Mesendoderm (in vitro differentiated cells): ENCODE measurements around the gene DENND2D.

ENCODE experiments used
- DNase-seq: peaks from one replicate; pipeline ENCODE4 v3.0.0; 2013
- H2AK5ac ChIP-seq: 2 replicates; pipeline ENCODE4 v1.6.1; 2013; ENCODE audit warnings: low read length, inconsistent platforms
- H2BK120ac ChIP-seq: 2 replicates; pipeline ENCODE4 v1.6.1; 2013; ENCODE audit warnings: low read depth, mild to moderate bottlenecking, low read length, moderate library complexity, mixed read lengths
- H2BK15ac ChIP-seq: replicated peaks from 2 replicates; pipeline ENCODE4 v1.6.1; 2013; ENCODE audit warnings: low read depth, mild to moderate bottlenecking, moderate library complexity
- H2BK5ac ChIP-seq: 2 replicates; pipeline ENCODE4 v1.6.1; 2013; ENCODE audit warnings: low read length, inconsistent platforms
- H3K18ac ChIP-seq: 2 replicates; pipeline ENCODE4 v1.6.1; 2013; ENCODE audit warnings: mild to moderate bottlenecking, low read length, mixed read lengths
- H3K23ac ChIP-seq: one replicate; pipeline ENCODE4 v1.6.1; 2013; ENCODE audit warnings: low read length
- H3K27ac ChIP-seq: 2 replicates; pipeline ENCODE4 v1.5.1; 2013; ENCODE audit warnings: low read depth, mild to moderate bottlenecking, inconsistent platforms, low read length, moderate library complexity
- H3K27me3 ChIP-seq: 2 replicates; pipeline ENCODE4 v1.6.1; 2013; ENCODE audit warnings: low read length, control low read depth, mild to moderate bottlenecking, inconsistent platforms; ENCODE audit not compliant: insufficient read depth, poor library complexity
- H3K36me3 ChIP-seq: 2 replicates; pipeline ENCODE4 v1.6.1; 2013; ENCODE audit warnings: low read length, inconsistent platforms; ENCODE audit not compliant: control insufficient read depth, insufficient read depth
- H3K4ac ChIP-seq: one replicate; pipeline ENCODE4 v1.6.1; 2013; ENCODE audit warnings: low read depth, mild to moderate bottlenecking, low read length, moderate library complexity
- H3K4me1 ChIP-seq: 2 replicates; pipeline ENCODE4 v1.6.1; 2013; ENCODE audit warnings: low read depth, low read length, inconsistent platforms; ENCODE audit not compliant: control insufficient read depth
- H3K4me2 ChIP-seq: 2 replicates; pipeline ENCODE4 v1.6.1; 2013; ENCODE audit warnings: low read length
- H3K4me3 ChIP-seq: 2 replicates; pipeline ENCODE4 v1.5.1; 2013; ENCODE audit warnings: mild to moderate bottlenecking, low read length
- H3K56ac ChIP-seq: one replicate; pipeline ENCODE4 v1.6.1; 2013; ENCODE audit warnings: low read length
- H3K79me1 ChIP-seq: 2 replicates; pipeline ENCODE4 v1.6.1; 2013; ENCODE audit warnings: low read length, inconsistent platforms
- H3K79me2 ChIP-seq: 2 replicates; pipeline ENCODE4 v1.6.1; 2013; ENCODE audit warnings: mild to moderate bottlenecking, low read length; ENCODE audit not compliant: control insufficient read depth, insufficient read depth
- H3K9ac ChIP-seq: 2 replicates; pipeline ENCODE4 v1.6.1; 2013; ENCODE audit warnings: low read length, inconsistent platforms
- H4K5ac ChIP-seq: one replicate; pipeline ENCODE4 v1.6.1; 2013; ENCODE audit warnings: low read length
- H4K8ac ChIP-seq: one replicate; pipeline ENCODE4 v1.6.1; 2013; ENCODE audit warnings: low read depth, mild to moderate bottlenecking, control low read depth, low read length, moderate library complexity
- WGBS: extraction: QIAGEN DNeasy Blood & Tissue Kit; methylation state at CpG from one replicate; pipeline ENCODE4 v1.1.7; 2013; ENCODE audit warnings: low lambda C conversion rate, missing lambda C conversion rate; ENCODE audit not compliant: insufficient coverage; ENCODE audit errors: extremely low coverage; 5-methylcytosine and 5-hydroxymethylcytosine counted together

The DENND2D gene

GRCh38 chr1:111157431-111157830, 43.0 kb downstream of the DENND2D start:
- Histone ChIP-seq H4K5ac (no peak overlapping the region), H3K18ac (no peak overlapping the region), H3K4ac (no peak overlapping the region), H2AK5ac (no peak overlapping the region), H3K4me1 (no peaks in the 10 kb centered on the region), H3K79me2 (peaks cover 8% of the 10 kb centered on the region), H3K27ac (no peak overlapping the region), H3K56ac (no peak overlapping the region), H3K9ac (no peak overlapping the region), H3K79me1 (no peaks in the 10 kb centered on the region), H3K23ac (no peak overlapping the region), H2BK120ac (no peak overlapping the region), H3K4me3 (no peak overlapping the region), H2BK5ac (no peak overlapping the region), H3K36me3 (no peaks in the 10 kb centered on the region), H3K4me2 (no peak overlapping the region), H4K8ac (no peak overlapping the region), H2BK15ac (no peak overlapping the region), H3K27me3 (no peaks in the 10 kb centered on the region)
- no peak for DNase-seq
- WGBS = no CpG with 5 or more reads among the region's 2 CpGs

- no peak overlapping the region for H4K5ac ChIP-seq
- no peak overlapping the region for H3K56ac ChIP-seq
- DNase-seq = no peak
- no peak overlapping the region for H2BK5ac ChIP-seq
- no peak overlapping the region for H4K8ac ChIP-seq
- H3K36me3 ChIP-seq = no peaks in the 10 kb centered on the region
- no peaks in the 10 kb centered on the region for H3K79me1 ChIP-seq
- H3K27ac ChIP-seq = no peak overlapping the region
- no peak overlapping the region for H2AK5ac ChIP-seq
- no CpG with 5 or more reads among the region's 5 CpGs for WGBS
- no peak overlapping the region for H3K4me3 ChIP-seq
- H2BK15ac ChIP-seq = no peak overlapping the region
- no peak overlapping the region for H3K4me2 ChIP-seq
- H3K27me3 ChIP-seq = no peaks in the 10 kb centered on the region
- no peak overlapping the region for H2BK120ac ChIP-seq
- no peak overlapping the region for H3K23ac ChIP-seq
- no peak overlapping the region for H3K4ac ChIP-seq
- peaks cover 8% of the 10 kb centered on the region for H3K79me2 ChIP-seq
- no peaks in the 10 kb centered on the region for H3K4me1 ChIP-seq
- no peak overlapping the region for H3K18ac ChIP-seq
- no peak overlapping the region for H3K9ac ChIP-seq
Measured at GRCh38 chr1:111154021-111154999, 46.1 kb downstream of the DENND2D start.

- Histone ChIP-seq H3K56ac (no peak overlapping the region), H3K9ac (no peak overlapping the region), H2BK5ac (no peak overlapping the region), H3K27ac (no peak overlapping the region), H4K5ac (no peak overlapping the region), H3K79me1 (peaks cover 3% of the 10 kb centered on the region), H3K4me3 (no peak overlapping the region), H3K36me3 (no peaks in the 10 kb centered on the region), H3K23ac (no peak overlapping the region), H3K18ac (no peak overlapping the region), H4K8ac (no peak overlapping the region), H3K4ac (no peak overlapping the region), H3K4me2 (no peak overlapping the region), H2BK120ac (no peak overlapping the region), H3K79me2 (peaks cover 10% of the 10 kb centered on the region), H2BK15ac (no peak overlapping the region), H2AK5ac (no peak overlapping the region), H3K4me1 (no peaks in the 10 kb centered on the region), H3K27me3 (no peaks in the 10 kb centered on the region)
- no CpG with 5 or more reads among the region's 3 CpGs for WGBS
- no peak for DNase-seq
Measured at GRCh38 chr1:111151838-111152237, 48.6 kb downstream of the DENND2D start.

GRCh38 chr1:111148376-111148881, 52.0 kb downstream of the DENND2D start:
- Histone ChIP-seq H3K4me3 (no peak overlapping the region), H2BK120ac (no peak overlapping the region), H3K4me2 (no peak overlapping the region), H3K4ac (no peak overlapping the region), H3K56ac (no peak overlapping the region), H3K27ac (no peak overlapping the region), H3K79me1 (peaks cover 10% of the 10 kb centered on the region), H2AK5ac (no peak overlapping the region), H4K5ac (no peak overlapping the region), H3K27me3 (no peaks in the 10 kb centered on the region), H3K79me2 (peaks cover 18% of the 10 kb centered on the region), H3K23ac (no peak overlapping the region), H3K4me1 (no peaks in the 10 kb centered on the region), H4K8ac (no peak overlapping the region), H2BK5ac (no peak overlapping the region), H3K18ac (no peak overlapping the region), H3K9ac (no peak overlapping the region), H3K36me3 (no peaks in the 10 kb centered on the region), H2BK15ac (no peak overlapping the region)
- DNase-seq = no peak
- no CpG with 5 or more reads among the region's 2 CpGs for WGBS

GRCh38 chr1:111147948-111148347, 52.5 kb downstream of the DENND2D start:
- Histone ChIP-seq H3K27ac (no peak overlapping the region), H4K5ac (no peak overlapping the region), H3K36me3 (no peaks in the 10 kb centered on the region), H2AK5ac (no peak overlapping the region), H3K4me1 (no peaks in the 10 kb centered on the region), H2BK5ac (no peak overlapping the region), H4K8ac (no peak overlapping the region), H3K23ac (peak overlapping the region; percentile 75), H3K27me3 (no peaks in the 10 kb centered on the region), H3K4me2 (no peak overlapping the region), H3K4ac (no peak overlapping the region), H3K79me2 (peaks cover 21% of the 10 kb centered on the region), H3K4me3 (no peak overlapping the region), H3K79me1 (peaks cover 13% of the 10 kb centered on the region), H3K9ac (no peak overlapping the region), H3K18ac (no peak overlapping the region), H2BK120ac (no peak overlapping the region), H2BK15ac (no peak overlapping the region), H3K56ac (no peak overlapping the region)
- DNase-seq = no peak
- WGBS = no CpG with 5 or more reads among the region's 3 CpGs
